Non-pigmented ciliary epithelial cell (primary cell): ENCODE measurements around the gene SPTB.

Experiments
- DNase-seq: peaks from one replicate; pipeline ENCODE4 v3.0.0-alpha.2; 2010; ENCODE audit warnings: low read depth

Gene SPTB

DNA sequence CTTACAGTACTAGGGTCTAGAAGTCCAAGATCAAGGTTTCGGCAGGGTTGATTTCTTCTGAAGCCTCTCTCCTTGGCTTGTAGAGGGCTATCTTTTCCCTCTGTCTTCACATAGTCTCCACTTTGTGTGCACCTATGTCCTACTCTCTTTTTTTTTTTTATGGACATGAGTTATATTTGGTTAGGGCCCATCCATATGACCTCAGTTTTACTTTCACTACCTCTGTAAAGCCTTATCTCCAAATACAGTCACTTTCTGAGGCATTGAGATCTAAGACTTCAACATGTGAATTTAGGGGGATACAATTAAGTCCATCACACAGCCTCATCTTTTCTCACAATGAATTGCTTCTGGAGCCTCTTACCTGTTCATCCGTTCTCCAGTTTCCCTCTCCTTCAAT is 5.9 kb upstream of the SPTB start:
- DNase-seq, result no peak

DNA sequence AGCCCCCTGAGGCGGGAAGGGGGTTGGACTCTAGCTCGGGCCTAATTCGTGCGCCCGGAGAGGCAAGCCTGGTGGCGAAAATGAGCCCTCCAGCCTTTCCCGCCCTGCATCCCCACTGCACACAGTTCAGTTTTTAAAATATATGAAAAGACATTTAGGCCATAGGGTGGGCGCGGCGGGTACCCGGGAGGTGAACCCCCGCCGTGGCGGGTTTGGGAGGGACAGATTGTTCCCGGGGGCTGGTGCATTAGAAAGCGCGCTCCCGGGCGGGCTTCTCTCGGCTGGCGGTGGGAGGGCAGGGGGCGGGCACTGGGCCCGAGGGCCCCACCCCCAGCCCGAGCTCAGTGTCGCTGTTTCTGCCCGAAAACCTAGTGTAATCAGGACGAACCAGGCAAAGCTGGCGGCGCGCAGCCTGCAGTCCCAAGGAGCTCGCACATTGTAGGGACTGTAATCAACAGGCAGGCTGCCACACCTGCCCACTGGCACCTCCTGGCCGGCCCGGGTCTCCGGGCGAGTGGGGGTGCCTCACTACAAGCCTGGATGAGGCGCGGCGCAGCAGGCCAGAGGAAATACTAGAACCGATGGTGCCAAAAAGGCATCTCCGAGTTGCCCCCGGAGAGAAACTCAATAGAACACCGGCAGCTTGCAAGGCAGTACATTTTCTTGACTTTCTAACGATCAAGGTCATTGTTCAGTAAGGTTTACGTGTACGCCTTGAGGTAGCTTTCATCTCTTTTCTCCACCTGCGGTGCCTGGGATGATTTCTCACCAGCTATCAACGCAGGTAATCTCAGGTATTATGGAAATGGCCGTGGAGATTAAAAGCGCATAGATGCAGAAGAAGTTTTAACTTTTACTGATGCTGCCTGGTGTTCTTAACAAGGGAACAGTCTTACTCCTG is 764 bp upstream of the SPTB start:
- no peak for DNase-seq

DNA sequence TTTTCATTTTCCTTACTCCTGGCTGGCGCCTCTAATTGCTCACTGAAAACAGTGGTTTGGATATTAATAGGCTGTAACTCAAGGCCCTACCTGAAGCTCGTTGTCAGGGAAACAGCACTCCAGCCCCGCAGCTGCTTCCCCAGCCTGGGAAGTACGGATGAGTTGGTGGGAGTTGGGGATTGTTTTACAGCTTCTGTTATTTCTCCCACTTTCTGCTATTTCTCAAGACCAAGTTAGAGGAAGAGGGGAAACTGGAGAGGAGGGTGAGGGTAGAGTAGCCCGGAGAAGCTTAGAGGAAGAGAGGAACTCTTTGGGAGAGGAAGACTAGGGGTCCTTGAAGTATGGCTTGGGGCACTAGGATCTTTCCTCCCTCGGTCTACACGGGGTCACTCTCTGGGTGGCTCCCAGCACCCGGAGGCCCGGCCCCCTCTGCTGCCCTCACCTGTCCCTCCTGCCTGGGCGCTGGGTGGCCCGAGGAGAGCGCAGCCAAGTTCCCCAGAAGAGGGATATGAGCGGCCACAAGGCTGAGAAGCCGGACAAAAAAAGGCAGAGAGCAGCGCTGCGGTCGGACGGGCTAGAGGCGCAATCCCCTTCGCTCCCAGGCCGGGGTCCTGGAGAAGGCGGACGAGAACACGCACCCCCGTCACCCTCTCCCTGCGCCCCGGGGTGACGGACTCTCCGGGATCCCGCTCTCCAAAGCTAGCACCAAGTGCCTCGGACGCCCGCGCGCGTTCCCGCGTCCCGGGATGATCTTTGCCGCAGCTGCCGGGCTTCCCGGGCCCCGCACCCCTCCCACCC is 671 bp downstream of the SPTB start:
- no peak for DNase-seq

DNA sequence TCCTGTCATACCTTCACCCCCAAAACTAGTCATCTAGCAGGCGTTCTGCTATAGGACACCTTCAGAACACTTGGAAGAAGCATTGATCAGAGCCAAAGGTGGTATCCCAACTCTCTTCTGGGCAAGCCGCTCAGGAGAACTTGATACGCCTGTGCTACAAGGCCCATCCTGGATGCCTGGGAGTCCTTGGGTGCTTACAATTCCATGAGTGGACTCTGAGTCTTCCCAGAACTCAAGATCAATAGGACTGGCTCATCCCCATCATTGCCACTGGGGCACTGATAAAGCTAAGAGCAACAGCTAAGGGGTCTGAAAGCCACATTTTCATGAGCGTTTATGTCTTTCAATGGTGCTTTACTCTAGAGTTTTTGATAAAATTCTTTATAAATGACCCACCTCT is 1.9 kb downstream of the SPTB start:
- DNase-seq, result no peak

DNA sequence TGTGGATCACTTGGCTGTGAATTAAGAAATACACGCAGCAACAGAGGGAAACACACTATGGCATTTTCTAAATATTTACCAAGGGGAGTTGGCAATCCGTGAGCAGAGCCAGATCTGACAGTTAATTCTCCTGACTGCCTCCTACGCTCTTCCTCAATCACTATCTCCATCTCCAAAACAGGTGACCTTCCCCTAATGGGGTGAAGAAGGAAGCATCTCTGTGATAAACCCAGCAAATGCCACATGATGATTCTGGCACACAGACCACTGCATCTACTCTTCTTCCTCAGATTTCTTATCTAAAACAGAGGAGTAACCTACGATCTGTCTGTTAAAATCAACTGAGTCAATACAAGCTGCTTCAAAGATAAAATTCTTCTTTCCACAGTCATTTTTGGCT is 4.4 kb downstream of the SPTB start:
- no peak for DNase-seq

DNA sequence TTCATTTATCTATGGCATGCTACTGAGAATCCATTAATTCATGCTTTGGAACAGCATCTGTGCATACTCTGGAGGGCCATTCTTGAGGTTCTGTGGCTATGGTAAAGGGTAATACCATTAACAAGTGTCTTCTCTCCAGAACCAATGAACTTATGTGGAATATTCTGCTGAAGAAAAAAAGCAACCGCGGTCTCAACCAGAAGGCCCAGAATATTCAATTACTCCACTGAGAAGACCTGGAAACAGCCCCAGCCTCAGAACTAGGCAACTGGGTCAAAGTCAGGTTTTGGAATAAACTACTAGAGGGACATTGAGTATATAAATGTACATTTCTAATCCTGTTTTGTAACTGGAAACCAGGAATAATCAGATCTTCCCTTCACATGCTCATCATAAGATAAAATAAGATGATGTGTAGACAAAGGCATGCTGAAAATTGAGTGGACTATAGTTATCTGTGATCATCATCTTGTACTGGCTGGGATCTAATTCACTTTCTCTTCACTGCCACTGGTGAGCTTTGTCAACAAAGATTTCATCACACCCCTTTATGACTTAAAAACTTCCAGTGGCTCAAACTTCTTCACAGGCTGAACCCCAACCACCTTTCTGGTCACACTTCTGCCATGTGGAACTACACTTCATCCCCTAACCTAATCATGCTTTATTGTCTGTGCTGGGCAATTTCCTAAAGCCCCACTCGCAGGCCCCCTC is 6.0 kb downstream of the SPTB start:
- no peak for DNase-seq

DNA sequence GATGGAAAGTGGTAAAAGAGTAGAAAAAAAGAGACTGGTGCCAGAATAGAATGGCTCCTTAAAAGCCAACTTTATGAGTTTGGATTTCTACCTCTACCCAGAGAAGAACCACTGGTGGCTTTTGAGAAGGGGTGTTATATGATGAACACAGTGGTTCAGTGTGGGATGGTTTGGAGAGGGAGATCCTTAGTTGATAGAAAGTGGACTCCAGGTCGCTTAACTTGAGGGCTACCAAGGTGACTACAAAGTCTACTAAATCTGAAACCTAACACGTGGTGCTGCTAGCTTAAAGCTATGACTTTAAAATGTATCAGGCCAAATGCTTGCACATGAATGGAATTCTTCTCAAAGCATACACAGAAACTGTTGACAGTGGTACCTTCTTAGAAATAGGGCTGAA is 8.4 kb downstream of the SPTB start:
- no peak for DNase-seq

DNA sequence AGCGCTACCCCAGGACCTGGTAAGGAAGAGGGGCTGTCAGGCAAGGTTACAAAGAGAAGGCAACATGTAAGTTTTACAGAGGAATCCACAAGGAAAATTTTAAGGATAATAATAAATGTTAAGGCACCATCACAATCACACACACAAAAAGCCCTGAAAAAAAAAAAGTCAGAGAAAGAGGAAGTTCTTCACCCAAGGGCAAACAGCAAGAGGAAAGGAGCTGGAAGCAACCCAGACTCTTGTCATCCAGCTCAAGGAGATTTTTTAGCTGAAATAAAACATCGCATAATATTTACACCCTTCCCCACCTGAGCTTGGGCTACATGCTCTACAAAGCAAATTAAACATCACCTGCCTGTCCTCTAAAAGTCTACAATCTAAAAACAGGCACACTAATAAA is 9.5 kb downstream of the SPTB start:
- no peak for DNase-seq

DNA sequence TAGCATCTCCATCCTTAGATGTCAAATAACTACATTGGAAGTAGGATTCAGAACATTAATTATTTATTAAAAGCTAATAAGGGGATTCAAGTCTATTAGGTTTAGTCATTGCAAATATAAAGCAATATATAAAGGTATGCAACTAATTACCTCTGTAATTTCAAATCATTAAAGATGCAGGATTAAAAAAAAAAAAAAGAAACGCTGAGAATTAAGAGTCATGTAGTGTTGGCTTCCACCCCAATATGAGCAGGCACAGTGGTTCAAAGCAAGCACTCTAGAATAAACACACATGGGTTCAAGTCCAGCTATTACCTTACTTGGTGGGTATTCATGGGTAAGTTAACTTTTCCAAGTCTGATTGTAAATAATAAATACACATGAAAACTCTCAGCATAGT is 10.9 kb downstream of the SPTB start:
- no peak for DNase-seq

DNA sequence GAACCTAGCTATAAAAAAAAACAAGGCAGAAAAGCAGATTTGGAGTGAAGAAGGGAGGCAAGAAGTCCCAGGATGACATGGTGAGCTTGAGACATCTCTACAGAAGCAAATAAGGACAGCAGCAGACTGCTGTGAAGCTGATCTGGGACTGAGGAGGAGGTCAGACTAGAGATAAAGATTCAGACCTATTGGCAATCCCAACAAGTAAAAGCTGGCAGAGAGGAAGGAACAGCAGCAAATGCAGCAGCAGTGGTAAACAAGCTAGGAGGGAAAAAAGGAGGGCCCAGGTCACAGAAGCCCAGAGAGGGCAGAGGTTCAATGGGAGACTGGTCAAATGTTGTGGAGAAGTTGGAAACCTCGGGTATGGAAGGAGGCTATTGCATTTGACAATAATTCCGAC is 11.3 kb downstream of the SPTB start:
- DNase-seq, result no peak

DNA sequence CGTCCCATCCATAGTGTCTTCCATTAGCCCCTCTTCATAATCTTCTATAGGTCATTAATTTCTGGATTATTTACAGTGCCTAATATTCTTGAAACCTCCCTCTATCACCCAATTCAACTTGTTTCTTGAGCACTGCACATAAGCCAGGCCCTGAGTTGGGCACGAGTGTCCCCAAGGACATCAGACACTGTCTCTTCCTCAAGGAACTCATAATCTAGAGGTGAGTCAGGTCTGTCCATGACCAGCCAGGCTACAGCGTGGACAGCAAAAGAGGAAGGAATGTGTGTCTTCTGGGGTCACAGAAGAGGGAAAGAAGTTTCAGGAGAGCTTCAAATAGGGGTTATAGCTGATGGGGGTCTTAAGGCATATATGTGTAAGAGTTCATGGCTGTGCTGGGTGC is 12.5 kb downstream of the SPTB start:
- DNase-seq, result no peak

DNA sequence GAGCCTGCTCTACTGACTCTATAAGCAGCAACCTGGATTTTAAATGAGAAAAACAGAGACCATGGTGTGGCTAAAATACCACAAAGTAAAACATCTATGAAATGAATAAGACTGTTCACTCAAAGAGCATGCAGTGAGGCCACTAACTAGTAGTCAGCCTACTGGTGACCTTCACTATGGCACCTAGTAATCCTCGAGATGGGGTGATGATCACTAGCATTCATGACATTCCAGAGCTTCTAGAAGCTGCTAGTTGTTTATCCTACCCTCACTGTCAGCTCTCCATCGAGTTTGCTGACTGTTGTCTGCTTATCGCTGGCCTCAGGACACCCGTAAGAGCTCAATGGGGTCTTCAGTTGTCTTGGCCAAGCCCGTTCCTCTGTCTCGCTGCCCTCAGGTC is 13.7 kb downstream of the SPTB start:
- no peak for DNase-seq

DNA sequence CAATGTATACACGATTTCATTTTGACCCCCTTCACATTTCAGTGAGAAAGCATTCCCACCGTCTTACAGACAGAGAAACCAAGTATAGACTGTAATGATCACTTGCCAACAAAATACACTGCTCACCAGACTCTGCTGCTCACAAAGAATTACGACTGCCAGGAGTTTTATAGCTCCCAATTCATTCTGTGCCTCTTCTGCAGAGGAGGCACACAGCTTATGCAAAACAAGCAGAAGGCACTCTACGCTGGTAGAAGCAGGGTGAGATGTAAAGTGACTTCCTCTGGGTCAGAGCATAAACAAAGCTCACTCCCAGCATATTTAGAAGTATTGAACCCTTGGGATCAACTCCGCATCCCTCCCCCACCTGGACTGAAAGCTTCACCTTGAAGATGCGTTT is 14.6 kb downstream of the SPTB start:
- no peak for DNase-seq

DNA sequence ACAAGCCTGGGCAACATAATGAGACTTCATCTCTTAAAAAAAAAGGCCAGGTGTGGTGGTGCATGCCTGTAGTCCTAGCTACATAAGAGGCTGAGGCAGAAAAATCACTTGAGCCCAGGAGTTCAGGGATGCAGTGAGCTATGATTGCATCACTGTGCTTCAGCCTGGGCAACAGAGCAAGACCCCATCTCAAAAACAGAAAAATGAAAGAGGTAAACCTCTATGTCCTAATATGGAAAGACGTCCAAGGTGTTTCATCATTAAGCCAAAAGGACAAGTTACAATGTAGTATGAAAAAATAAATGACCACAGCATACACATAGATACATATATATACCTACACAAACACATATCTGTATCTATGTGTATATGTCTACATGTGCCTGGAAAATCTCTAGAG is 15.4 kb downstream of the SPTB start:
- DNase-seq, result no peak

DNA sequence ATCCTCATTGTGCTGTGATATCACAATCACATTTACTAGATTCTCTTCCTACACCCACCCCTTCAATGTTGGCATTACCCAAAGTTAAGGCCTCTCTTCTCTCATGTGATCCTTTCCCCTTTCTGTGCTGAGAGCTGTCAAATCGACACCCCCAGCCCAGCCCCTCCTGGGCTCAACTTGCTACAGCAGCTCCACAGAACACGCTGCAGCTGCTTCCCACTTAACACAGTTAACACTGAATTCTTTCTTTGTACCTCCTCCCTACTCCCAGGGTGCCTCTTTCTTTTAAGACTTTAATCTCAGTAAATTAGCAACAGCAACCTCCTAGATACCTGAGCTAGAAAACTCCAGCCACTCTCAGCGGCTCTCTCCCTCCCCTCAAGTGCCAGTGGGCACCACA is 17.8 kb downstream of the SPTB start:
- no peak for DNase-seq

DNA sequence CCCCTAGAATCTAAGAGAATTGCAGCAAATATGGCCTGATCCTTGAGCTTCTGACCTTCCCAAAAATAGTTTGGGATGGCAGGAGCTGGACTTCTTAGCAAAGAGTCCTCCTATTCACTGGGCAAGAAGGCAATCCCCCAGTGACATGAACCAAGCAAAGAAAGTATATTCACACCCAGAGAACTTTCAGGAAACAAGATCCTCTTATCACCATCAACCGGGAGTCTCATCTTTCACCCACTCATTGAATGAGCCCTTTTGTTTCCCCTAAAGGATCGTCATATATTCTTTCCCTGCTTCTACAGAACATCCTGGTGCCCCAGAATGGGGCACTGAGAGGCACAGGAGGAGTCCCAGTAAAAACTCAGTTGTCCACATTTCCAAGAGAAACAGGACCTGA is 19.7 kb downstream of the SPTB start:
- no peak for DNase-seq

DNA sequence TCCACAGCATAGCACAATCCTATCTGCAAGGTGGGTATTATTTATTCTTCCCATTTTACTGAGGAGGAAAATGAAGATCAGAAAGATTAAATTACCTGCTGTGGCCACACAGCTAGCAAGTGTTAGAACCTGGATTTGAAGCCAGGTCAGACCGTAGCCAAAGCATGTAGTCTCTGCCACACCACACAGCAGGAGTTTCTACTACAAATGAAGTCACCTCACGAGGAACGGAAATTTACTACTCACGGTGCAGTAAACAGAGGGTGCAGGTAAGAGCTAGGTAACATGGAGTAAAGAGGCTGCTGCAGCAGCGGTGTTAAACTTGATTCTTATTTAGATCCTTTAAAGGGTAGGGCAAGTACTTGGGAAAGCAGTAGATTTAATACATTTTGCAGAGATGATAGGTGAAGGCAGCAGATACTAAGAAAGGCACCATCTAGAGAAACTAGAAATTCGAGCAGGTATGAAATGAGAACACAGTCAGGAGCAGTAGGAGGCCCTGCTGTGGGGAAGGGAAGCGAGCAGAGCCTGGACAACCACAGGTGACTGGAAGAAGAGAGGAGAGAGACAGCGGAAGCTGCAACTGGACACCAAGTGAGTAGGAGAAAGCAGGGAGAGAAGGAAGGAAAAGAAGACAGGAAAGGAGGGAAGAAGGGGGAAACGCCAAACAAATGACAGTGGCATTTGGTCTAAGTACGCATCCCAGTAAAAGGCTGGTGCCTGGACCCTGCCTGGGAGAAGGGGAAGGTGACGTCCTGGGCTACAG is 21.5 kb downstream of the SPTB start:
- DNase-seq, result no peak

DNA sequence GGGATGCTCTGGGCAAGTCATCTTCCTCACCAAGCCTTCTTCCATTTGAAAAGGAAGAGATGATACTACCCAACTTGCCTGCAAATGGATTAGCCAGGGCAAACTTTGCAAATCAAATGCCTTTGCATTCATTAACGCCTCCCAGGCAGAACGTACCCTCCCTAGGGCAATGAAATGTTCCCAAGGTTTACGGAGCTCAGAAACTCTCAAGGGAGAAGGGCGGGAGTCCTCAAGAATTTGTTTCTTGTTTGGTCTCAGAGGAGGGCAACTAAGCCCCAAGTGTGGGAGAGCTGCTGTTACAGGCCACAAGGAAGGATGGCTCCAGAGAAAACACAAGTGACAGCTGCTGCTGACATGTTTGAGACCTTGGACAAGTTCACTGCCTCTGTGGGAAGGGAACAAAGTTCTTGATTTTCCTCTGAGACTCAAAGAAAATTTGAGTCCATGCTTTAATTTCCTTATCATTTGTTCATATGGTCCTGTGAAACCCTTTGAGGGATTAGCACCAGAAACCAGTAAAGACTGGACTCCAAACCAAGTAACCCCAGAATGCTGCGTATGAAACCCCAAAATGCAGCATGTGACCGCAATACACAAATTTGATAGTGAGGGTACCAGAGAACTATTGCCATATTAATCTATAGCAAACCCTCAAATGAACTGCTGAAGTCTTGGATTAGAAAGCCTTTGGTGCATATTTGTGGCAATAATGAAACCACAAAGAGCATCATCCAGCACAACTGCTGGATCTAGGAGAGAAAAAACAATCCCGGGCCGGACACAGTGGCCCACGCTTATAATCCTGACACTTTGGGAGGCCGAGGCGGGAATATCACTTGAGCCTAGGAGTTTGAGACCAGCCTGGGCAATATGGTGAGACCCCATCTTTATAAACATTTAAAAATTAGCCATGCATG is 22.9 kb downstream of the SPTB start:
- no peak for DNase-seq

DNA sequence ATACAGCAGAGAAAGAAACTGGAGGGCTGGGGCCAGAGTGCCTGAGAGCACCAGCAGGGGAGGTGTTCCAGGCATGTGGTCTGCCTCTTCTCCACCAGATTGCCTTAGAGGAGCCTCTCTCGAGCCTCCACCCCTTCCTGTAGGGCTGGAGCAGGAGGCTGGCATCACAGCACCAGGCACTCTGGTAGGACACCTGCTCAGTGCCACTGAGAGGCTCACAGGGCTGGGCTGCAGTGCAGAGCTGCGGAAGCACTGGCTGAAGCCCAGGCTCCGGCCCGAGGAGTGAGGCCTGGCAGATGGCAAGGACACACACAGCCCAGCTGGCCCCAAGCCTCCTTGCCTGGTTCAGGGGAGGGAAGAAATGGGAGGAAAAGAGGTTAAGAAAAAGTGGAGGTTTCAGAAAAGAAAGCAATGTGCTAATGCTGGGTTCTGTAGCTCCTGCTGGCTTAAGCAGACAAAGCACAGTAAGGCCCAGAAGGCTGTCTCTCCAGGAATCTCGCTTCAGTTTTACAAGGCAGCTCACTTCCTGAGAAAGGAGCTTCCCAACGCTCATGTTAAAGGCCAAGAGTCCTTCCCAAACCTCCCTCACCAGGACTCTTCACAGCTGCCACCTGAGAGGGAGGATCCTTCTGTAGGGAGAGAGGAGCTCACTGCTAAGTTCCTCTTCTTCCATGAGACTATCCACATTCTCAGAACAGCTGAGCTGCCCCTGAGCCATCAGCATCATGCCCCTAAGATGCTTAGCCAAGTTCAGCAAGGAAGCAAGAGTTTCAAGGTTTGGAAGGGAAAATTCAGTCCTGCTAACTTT is 23.8 kb downstream of the SPTB start:
- no peak for DNase-seq
